ENCODE measurements around the gene TJP2. TPM values are rescaled to one million over a fixed set of nuclear protein-coding genes. Genes with fewer than 3 reads are reported as not detected.

The TJP2 gene
- total and polyA plus RNA-seq, 2 of the 4 experiments (the other 2 are of a cell fraction) = 38.3 to 49.3 TPM

GRCh38 chr9:69204849-69205248 is 30.8 kb downstream of the TJP2 start:
- H3K4me1 ChIP-seq (ENCODE audit: control insufficient read depth, insufficient read depth, low read length) = peaks cover 8% of the 10 kb centered on the region
- H3K36me3 ChIP-seq (ENCODE audit: control insufficient read depth, insufficient read depth, low read length) = no peaks in the 10 kb centered on the region
- BruUV-seq (replicated peaks) = no TSS peak
- no peak for TF ChIP-seq FOS (IDR thresholded peaks at IDR 0.05; ENCODE audit: low read depth, low read length)
- TF ChIP-seq CTCF (conservative IDR thresholded peaks at IDR 0.05; ENCODE audit: low read depth, low read length) = no peak
- peak; percentile 55 for TF ChIP-seq CEBPB (IDR thresholded peaks at IDR 0.05; ENCODE audit: low read depth, low read length)
- no peak; the same call in 1 of the 2 replicates for TF ChIP-seq USF2 (IDR thresholded peaks at IDR 0.05; ENCODE audit: low read depth, low read length)
- no peak for TF ChIP-seq SMC3 (IDR thresholded peaks at IDR 0.05; ENCODE audit: low read depth, low read length)
- no peak for TF ChIP-seq RCOR1 (IDR thresholded peaks at IDR 0.05; ENCODE audit: insufficient replicate concordance, low read length)
- TF ChIP-seq MXI1 (IDR thresholded peaks at IDR 0.05; ENCODE audit: borderline replicate concordance, low read depth, low read length) = 0 out of 2 replicates have a peak, but pooled peaks have one; percentile 36
- no peak for TF ChIP-seq RAD21 (IDR thresholded peaks at IDR 0.05; ENCODE audit: low read length)
- no peak for TF ChIP-seq ELK1 (IDR thresholded peaks at IDR 0.05; ENCODE audit: borderline replicate concordance, low read depth, low read length)
- peak; percentile 79 for ATAC-seq (ENCODE audit: low read depth)
- no peak overlapping the region for H2AK5ac ChIP-seq (ENCODE audit: low read depth, low read length)
- H3K27ac ChIP-seq (ENCODE audit: insufficient read depth, low read length) = peak overlapping the region; percentile 37; the same call in 1 of the 2 replicates
- H3K23ac ChIP-seq (ENCODE audit: low read depth, low read length) = no peak overlapping the region
- intact Hi-C loops (cut with micrococcal nuclease) (no loop called here), dilution Hi-C loops (cut with HindIII; ENCODE audit: low sequenced_read_pairs, unreplicated experiment) (no loop called here), in situ Hi-C loops (cut with MboI; ENCODE audit: low sequenced_read_pairs) (no loop called here)
- H3K9me3 ChIP-seq (ENCODE audit: control insufficient read depth, insufficient read depth, low read length) = no peaks in the 10 kb centered on the region
- peak overlapping the region; percentile 81 for H3K4me2 ChIP-seq (ENCODE audit: low read depth, low read length)
- WGBS, 2 experiments (ENCODE audit: extremely low coverage in 2 of 2, insufficient read length in 1 of 2) = no CpG with 5 or more reads among the region's 7 CpGs
- peak overlapping the region; percentile 10 for H2AK9ac ChIP-seq (replicated peaks; ENCODE audit: low read depth, low read length, poor library complexity)
- H3K56ac ChIP-seq (ENCODE audit: extremely low read depth, insufficient read depth, low read length) = no peak overlapping the region
- H3K14ac ChIP-seq (replicated peaks; ENCODE audit: low read depth, low read length) = 0 out of 2 replicates have a peak overlapping the region, but pooled peaks have one; percentile 35
- ChIA-PET POLR2A (ENCODE audit: unreplicated experiment) (no interaction called here), CTCF (interaction anchor here (0.6 to 2.2 kb wide), 4 partner anchors 12 to 1708 kb away, joined by 3 to 6 read pairs (median 4); no protein-coding TSS in a partner anchor)
- no peak overlapping the region for H4K91ac ChIP-seq (ENCODE audit: insufficient read depth, low read depth, low read length)
- H2BK20ac ChIP-seq (ENCODE audit: low read depth, low read length) = no peak overlapping the region
- H3K79me1 ChIP-seq (ENCODE audit: low read depth in 1 of 2, low read length in 2 of 2) = peaks cover 29 to 62% of the 10 kb centered on the region in 2 experiments
- peak overlapping the region; percentile 63 for H2AFZ ChIP-seq (replicated peaks; ENCODE audit: low read length, poor library complexity)
- H3K4me3 ChIP-seq (ENCODE audit: insufficient read depth, low read depth, low read length) = peak overlapping the region; percentile 10; the same call in 1 of the 2 replicates
- H4K5ac ChIP-seq (ENCODE audit: low read depth, low read length) = peak overlapping the region; percentile 53; the same call in 1 of the 2 replicates
- peak overlapping the region; percentile 16; the same call in 1 of the 2 replicates for H3K18ac ChIP-seq (ENCODE audit: low read depth, low read length)
- no peak overlapping the region for H3K9ac ChIP-seq (ENCODE audit: low read depth, low read length)
- peak; percentile 69 for DNase-seq
- H3K4ac ChIP-seq (ENCODE audit: low read depth, low read length) = peak overlapping the region; percentile 51
- H3K9me1 ChIP-seq (ENCODE audit: insufficient read depth, low read length) = peaks cover 19% of the 10 kb centered on the region
- H2BK120ac ChIP-seq (ENCODE audit: low read depth, low read length) = no peak overlapping the region; the same call in 1 of the 2 replicates
- no peak overlapping the region for H2BK5ac ChIP-seq (ENCODE audit: low read depth, low read length, poor library complexity, severe bottlenecking)
- no peak overlapping the region for H2BK15ac ChIP-seq (ENCODE audit: low read depth, low read length)
- H3K27me3 ChIP-seq (ENCODE audit: control insufficient read depth, insufficient read depth, low read length) = no peaks in the 10 kb centered on the region
- peaks cover 19% of the 10 kb centered on the region; the same call in 1 of the 2 replicates for H4K20me1 ChIP-seq (ENCODE audit: insufficient read depth, low read length)
- peak overlapping the region in 1 of 2 experiments; percentile 22; a peak in 2 of 4 replicates for H4K8ac ChIP-seq (ENCODE audit: low read depth in 2 of 2, low read length in 2 of 2)
